Epithelial cell of esophagus (primary cell): ENCODE measurements around the gene ABCG4.
"Not testable (repeated sequence)": the region's sequence is repeated elsewhere in the genome, so short reads cannot be mapped to it uniquely, and the experiment has no call there.

Experiments
- DNase-seq: peaks from one replicate; pipeline ENCODE4 v3.0.0; 2010; ENCODE audit warnings: low read depth
- H3K4me3 ChIP-seq: 2 replicates; pipeline ENCODE4 v1.5.1; 2011; ENCODE audit warnings: mild to moderate bottlenecking, low read length, control low read depth
- TF ChIP-seq, protein P1 (sequence below): IDR thresholded peaks from 2 replicates; pipeline ENCODE4 v1.5.1; 2011; ENCODE audit warnings: low read depth, mild to moderate bottlenecking, low read length, control low read depth, inconsistent platforms; ENCODE audit not compliant: insufficient read depth; ENCODE audit errors: missing control alignments

The ABCG4 gene

DNA sequence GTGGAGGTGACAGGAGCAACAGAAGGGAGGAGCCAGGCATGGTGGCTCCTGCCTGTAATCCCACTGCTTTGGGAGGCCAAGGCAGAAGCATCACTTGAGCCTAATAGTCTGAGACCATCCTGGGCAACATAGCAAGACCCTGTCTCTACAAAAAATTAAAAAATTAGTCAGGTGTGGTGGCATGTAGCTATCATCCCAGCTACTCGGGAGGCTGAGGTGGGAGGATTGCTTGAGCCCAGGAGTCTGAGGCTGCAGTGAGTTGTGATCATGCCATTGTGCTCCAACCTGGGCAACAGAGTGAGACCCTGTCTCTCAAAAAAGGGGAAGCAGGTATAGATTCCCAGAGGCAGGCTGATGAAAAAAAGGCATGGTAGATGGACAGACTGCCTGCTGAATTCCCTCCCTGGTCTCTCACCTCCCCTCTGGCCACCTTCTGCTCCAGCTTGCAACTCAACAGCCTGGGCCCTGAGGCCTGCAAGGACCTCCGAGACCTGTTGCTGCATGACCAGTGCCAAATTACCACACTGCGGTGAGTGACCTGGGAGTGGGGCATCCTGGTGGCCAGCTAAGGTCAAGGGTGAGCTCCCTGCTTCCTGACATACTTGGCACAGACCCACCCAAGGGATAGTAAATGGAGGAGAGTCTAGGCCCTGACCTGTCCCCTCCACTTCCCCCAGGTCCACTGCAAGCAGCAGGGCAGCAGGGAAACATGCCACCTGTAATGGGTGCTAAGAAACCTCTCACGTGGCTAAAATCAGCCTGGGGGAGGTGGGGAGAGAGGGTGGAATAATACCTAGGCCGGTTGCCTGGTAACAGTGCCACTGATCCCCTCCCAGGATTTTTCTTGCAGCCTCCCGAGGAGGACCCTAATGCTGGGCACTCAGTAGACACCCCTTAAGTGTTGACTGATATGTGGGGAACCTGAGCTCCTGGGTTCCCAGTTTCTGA, 32.2 kb downstream of the ABCG4 start:
- no peak for DNase-seq
- TF ChIP-seq, protein P1, sequence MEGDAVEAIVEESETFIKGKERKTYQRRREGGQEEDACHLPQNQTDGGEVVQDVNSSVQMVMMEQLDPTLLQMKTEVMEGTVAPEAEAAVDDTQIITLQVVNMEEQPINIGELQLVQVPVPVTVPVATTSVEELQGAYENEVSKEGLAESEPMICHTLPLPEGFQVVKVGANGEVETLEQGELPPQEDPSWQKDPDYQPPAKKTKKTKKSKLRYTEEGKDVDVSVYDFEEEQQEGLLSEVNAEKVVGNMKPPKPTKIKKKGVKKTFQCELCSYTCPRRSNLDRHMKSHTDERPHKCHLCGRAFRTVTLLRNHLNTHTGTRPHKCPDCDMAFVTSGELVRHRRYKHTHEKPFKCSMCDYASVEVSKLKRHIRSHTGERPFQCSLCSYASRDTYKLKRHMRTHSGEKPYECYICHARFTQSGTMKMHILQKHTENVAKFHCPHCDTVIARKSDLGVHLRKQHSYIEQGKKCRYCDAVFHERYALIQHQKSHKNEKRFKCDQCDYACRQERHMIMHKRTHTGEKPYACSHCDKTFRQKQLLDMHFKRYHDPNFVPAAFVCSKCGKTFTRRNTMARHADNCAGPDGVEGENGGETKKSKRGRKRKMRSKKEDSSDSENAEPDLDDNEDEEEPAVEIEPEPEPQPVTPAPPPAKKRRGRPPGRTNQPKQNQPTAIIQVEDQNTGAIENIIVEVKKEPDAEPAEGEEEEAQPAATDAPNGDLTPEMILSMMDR, result no peak

DNA sequence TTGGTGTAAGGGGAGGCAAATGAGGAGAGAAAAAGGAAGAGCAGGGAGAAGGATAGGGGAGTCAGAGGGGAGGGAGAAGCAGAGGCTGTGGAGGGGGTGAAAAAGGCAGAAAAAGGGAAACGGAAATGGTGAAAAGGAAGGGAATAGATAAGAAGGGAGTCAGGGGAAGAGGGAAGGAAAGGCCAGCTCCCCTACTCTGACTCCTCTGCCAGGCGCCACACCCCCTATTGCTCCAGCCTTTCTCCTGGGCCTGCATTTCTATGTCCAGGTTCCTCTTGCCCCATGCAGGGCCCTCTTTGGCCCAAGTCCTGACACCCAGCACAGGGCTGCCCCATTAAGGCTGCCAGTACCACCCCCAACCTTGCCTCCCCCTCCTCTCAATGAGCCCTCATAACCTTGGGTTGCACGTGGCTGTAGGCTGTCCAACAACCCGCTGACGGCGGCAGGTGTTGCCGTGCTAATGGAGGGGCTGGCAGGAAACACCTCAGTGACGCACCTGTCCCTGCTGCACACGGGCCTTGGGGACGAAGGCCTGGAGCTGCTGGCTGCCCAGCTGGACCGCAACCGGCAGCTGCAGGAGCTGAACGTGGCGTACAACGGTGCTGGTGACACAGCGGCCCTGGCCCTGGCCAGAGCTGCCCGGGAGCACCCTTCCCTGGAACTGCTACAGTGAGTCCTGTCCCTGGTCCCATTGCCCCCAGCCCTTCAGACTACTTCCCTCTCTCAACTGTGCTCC, 33.0 kb downstream of the ABCG4 start:
- TF ChIP-seq, protein P1, result no peak
- no peak overlapping the region for H3K4me3 ChIP-seq
- DNase-seq, result no peak

More for the DNA sequence above, 32.2 kb downstream of the ABCG4 start:
- no peak overlapping the region for H3K4me3 ChIP-seq

DNA sequence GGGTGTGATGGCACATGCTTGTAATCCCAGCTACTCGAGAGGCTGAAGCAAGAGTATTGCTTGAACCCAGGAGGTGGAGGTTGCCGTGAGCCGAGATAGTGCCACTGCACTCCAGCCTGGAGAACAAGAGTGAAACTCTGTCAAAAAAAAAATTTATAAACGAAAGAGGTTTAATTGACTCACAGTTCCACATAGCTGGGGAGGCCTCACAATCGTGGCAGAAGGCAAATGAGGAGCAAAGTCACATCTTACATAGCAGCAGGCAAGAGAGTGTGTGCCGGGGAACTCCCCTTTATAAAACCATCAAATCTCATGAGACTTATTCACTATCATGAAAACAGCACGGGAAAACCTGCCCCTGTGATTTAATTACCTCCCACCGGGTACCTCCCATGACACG, 35.5 kb downstream of the ABCG4 start:
- not testable (repeated sequence) for H3K4me3 ChIP-seq, DNase-seq

DNA sequence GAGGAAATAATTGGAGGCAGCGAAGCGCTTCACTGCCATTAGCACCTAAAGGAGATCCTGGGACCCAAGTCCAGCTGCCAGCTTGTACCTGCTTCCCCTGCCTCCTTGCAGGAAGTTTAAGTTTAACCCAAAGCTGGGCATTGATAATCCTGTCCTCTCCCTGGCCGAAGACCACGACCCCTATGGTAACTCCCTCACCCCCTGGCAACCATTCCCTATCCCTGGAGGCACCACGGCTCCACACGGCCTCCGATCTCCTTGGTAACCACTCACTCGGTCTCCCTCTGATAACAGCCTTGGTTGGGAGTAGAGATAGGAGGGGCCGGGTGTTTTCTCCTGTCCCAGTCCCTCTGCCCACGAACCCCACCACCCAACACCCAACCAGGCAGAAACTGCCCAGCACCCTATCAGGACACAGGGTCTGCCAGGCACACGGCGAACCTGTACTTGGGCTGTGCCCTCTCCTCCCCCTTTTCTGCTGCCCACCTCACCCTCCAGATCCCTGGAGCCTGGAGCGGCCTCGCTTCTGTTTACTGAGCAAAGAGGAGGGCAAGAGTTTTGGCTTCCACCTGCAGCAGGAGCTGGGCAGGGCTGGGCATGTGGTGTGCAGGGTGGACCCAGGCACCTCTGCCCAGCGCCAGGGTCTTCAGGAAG, 37.3 kb downstream of the ABCG4 start:
- no peak overlapping the region for H3K4me3 ChIP-seq
- no peak for DNase-seq
- TF ChIP-seq, protein P1, result no peak

DNA sequence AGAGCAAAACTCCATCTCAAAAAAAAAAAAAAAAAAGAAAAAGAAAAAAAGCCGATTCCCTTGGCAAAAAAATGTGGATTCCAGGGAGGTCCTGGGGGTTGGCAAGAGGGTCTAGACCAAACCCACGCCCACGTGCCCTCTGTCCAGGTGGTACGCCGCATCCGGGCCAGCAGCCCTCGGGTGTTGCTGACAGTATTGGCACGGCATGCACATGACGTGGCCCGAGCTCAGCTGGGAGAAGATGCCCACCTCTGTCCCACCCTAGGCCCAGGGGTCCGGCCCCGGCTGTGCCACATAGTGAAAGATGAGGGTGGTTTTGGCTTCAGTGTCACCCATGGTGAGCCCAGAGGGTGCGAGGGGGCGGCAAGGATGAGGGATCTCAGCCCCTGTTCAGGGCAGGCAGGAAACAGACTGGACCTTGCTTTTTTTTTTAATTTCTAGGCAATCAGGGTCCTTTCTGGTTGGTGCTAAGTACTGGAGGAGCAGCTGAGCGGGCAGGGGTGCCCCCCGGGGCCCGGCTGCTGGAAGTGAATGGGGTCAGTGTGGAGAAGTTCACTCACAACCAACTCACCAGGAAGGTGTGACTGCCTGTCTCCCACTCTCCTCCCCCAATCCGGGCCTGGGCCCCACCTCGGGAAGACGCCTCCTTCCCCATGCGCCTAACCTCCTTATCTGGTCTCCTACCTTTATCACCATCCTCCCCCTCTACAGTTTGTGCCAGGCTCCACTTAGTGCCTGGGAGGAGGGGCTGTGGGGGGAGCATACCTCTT, 38.5 kb downstream of the ABCG4 start:
- TF ChIP-seq, protein P1, result no peak
- DNase-seq, result no peak
- no peak overlapping the region for H3K4me3 ChIP-seq

DNA sequence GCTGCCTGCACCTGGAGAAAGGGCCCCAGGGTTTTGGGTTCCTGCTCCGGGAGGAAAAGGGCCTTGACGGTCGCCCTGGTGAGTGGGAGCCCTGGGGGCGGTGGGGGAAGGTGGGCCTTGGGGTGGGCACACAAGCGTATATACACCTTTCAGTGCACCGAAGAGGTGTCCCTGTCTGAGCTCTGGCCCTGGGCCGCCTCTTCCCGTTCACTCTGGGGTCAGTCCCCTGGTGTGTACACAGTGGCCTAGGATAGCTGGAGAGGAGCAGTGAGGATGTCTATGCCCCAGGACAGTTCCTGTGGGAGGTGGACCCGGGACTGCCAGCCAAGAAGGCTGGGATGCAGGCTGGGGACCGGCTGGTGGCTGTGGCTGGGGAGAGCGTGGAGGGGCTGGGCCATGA, 39.2 kb downstream of the ABCG4 start:
- no peak for DNase-seq
- no peak overlapping the region for H3K4me3 ChIP-seq
- TF ChIP-seq, protein P1, result no peak
